Peyer's patch (tissue), 4 donors: ENCODE data around the gene SLC12A6.

Experiments
- CTCF ChIP-seq, 6 experiments: fragments of 450-650 bp in 4 of 6; fragments of 200-600 bp in 2 of 6; sonication (generic) in 1 of 6; IDR thresholded peaks; one replicate each; pipeline ENCODE4 v1.5.1; 2017 to 2019; ENCODE audit warnings: antibody characterized with exemption in 6 of 6, mild to moderate bottlenecking in 3 of 6, moderate library complexity in 1 of 6
- POLR2A ChIP-seq, 2 donors: fragments of 450-650 bp; IDR thresholded peaks; one replicate each; pipeline ENCODE4 v1.5.1; 2017; ENCODE audit warnings: antibody characterized with exemption in 2 of 2, mild to moderate bottlenecking in 2 of 2, moderate library complexity in 2 of 2

- TF ChIP-seq CTCF (IDR thresholded peaks at IDR 0.05) (no peak), POLR2A (IDR thresholded peaks at IDR 0.05) (no peak)
Measured at GRCh38 chr15:34331809-34332208, 5.8 kb downstream of the SLC12A6 start.
